A549 treated with dexamethasone at 1 μM for 4 hours (cell line): Measurements from ENCODE around the gene TBCC. TPM values are rescaled to one million over a fixed set of nuclear protein-coding genes. Genes with fewer than 3 reads are reported as not detected.

Experiments used
- total RNA-seq: library from RNA; stranded (reverse); fragments of 200-300 nt; extraction: Qiagen RNA extraction; gene quantifications from 5 replicates; pipeline ENCODE4 v1.2.3, GENCODE V29; 2022

Gene TBCC
- 14.8 to 16.7 TPM (median 16.0 TPM) in 5 replicates for total RNA-seq

GRCh38 chr6:42745640-42746462, at the start of gene TBCC:
Gene TBCC (minus strand): TSS chr6:42746103. CDS start chr6:42746073, 30 bp downstream.

GRCh38 chr6:42781796-42782688, 36.1 kb upstream of the TBCC start, which contains the start of gene BICRAL:
Gene BICRAL (plus strand): TSS chr6:42782052. CDS start chr6:42822023, 39,971 bp downstream.

GRCh38 chr6:42722497-42722896, 23.4 kb downstream of the TBCC start, which contains the start of gene PRPH2:
Gene PRPH2 (minus strand): TSS chr6:42722597. CDS start chr6:42722334, 263 bp downstream.

Other genes starting within 250 kb of the TBCC start
- 5.1 to 8.6 TPM (median 7.4 TPM) in 5 replicates for gene UBR2, start 182.1 kb downstream of the TBCC start, total RNA-seq
- gene PRPH2, start 23.5 kb downstream of the TBCC start, total RNA-seq: not detected in 5 replicates
- 2.5 to 3.7 TPM (median 3.2 TPM) in 5 replicates for gene BICRAL, start 35.9 kb upstream of the TBCC start, total RNA-seq
- 63.6 to 78.7 TPM (median 69.2 TPM) in 5 replicates for gene RPL7L1, start 133.5 kb upstream of the TBCC start, total RNA-seq
- gene PTCRA, start 169.9 kb upstream of the TBCC start, total RNA-seq: not detected in 5 replicates
- 33.9 to 43.7 TPM (median 41.4 TPM) in 5 replicates for gene CNPY3, start 183.4 kb upstream of the TBCC start, total RNA-seq
- gene GNMT, start 214.7 kb upstream of the TBCC start, total RNA-seq: 0.08 to 0.19 TPM (median 0.13 TPM) in 4 of 5 replicates, not detected in the other
- gene PEX6, start 233.1 kb upstream of the TBCC start, total RNA-seq: 5.8 to 10.5 TPM (median 10.1 TPM) in 5 replicates
- 28.4 to 31.5 TPM (median 29.7 TPM) in 5 replicates for gene PPP2R5D, start 238.5 kb upstream of the TBCC start, total RNA-seq